Esophagus squamous epithelium (tissue), 4 donors: Measurements from ENCODE around the gene RNASEH2C.

ENCODE experiments used
- POLR2A ChIP-seq, 4 donors: fragments of 450-650 bp; IDR thresholded peaks; one replicate each; pipeline ENCODE4 v1.6.1; 2017; ENCODE audit warnings: antibody characterized with exemption in 4 of 4, mild to moderate bottlenecking in 4 of 4, moderate library complexity in 3 of 4
- TF ChIP-seq, protein P1 (sequence below), 6 experiments: fragments of 450-650 bp in 4 of 6; fragments of 200-600 bp in 2 of 6; sonication (generic) in 2 of 6; IDR thresholded peaks; one replicate each; pipeline ENCODE4 v1.5.1; 2016 to 2019; ENCODE audit warnings: antibody characterized with exemption in 6 of 6, mild to moderate bottlenecking in 4 of 6, moderate library complexity in 4 of 6

DNA sequence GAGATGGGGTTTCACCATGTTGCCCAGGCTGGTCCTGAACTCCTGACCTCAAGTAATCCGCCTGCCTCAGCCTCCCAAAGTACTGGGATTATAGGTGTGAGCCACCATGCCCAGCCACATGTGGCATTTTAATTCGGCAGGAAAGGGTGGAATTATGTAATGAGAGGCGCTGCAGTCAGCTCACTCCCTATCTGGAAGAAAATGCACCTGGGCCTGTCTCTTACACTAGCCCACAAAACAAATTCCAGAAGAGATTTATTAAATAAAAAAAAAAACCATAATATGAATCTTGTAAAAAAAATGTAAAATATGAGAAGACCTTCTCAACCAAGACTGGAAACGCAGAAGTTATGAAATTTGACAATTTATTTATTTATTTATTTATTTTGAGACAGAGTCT lies 16.8 kb downstream of the RNASEH2C start:
- TF ChIP-seq POLR2A (IDR thresholded peaks at IDR 0.05) = no peak
- TF ChIP-seq, protein P1, sequence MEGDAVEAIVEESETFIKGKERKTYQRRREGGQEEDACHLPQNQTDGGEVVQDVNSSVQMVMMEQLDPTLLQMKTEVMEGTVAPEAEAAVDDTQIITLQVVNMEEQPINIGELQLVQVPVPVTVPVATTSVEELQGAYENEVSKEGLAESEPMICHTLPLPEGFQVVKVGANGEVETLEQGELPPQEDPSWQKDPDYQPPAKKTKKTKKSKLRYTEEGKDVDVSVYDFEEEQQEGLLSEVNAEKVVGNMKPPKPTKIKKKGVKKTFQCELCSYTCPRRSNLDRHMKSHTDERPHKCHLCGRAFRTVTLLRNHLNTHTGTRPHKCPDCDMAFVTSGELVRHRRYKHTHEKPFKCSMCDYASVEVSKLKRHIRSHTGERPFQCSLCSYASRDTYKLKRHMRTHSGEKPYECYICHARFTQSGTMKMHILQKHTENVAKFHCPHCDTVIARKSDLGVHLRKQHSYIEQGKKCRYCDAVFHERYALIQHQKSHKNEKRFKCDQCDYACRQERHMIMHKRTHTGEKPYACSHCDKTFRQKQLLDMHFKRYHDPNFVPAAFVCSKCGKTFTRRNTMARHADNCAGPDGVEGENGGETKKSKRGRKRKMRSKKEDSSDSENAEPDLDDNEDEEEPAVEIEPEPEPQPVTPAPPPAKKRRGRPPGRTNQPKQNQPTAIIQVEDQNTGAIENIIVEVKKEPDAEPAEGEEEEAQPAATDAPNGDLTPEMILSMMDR (IDR thresholded peaks at IDR 0.05) = no peak
